Lower lobe of right lung (tissue), 2 donors: Measurements from ENCODE around the gene B4GALT2. TPM values are rescaled to one million over a fixed set of nuclear protein-coding genes. Genes with fewer than 3 reads are reported as not detected.

Experiments
- ATAC-seq, 2 donors: fragments of 200-7000 bp; cut with Tn5 transposase; one replicate each; pipeline ENCODE4 v1.9.1; 2020 to 2022; ENCODE audit warnings: mild to moderate bottlenecking in 2 of 2, moderate library complexity in 2 of 2
- DNase-seq: peaks from one replicate; pipeline ENCODE4 v3.0.0-alpha.2; 2020
- H3K27ac ChIP-seq: fragments of 200-600 bp; one replicate; pipeline ENCODE4 v1.8.0; 2022
- H3K27me3 ChIP-seq: fragments of 200-600 bp; one replicate; pipeline ENCODE4 v1.8.0; 2022; ENCODE audit warnings: low read depth
- H3K36me3 ChIP-seq: fragments of 200-600 bp; one replicate; pipeline ENCODE4 v1.8.0; 2022; ENCODE audit warnings: mild to moderate bottlenecking
- H3K4me1 ChIP-seq: fragments of 200-600 bp; one replicate; pipeline ENCODE4 v1.8.0; 2022
- H3K4me3 ChIP-seq: fragments of 200-600 bp; one replicate; pipeline ENCODE4 v1.8.0; 2022; ENCODE audit warnings: mild to moderate bottlenecking
- H3K9me3 ChIP-seq: fragments of 200-600 bp; one replicate; pipeline ENCODE4 v1.8.0; 2022
- CTCF ChIP-seq: fragments of 200-600 bp; IDR thresholded peaks from one replicate; pipeline ENCODE4 v1.8.0; 2022; ENCODE audit warnings: antibody characterized with exemption, mild to moderate bottlenecking
- intact Hi-C: fragments of 100-400 bp; cut with DNase I; formaldehyde crosslinking; loops from one replicate; pipeline ENCODE4 v1.11.0; 2022
- long read RNA-seq: library from polyadenylated mRNA; unstranded; transcript quantifications from one replicate; pipeline ENCODE4 v2.0.0, GENCODE V29; 2021
- total RNA-seq: library from RNA; stranded (reverse); fragmentation: NEBNext Ultra II Directional; extraction: Animal tissue kit (Norgen Biotek cat#: 25700); gene quantifications from one replicate; pipeline ENCODE4 v1.2.1, GENCODE V29; 2021
- donor health status: DM: no; HTN: yes; CAD: no; lungs with severe emphysema.

The B4GALT2 gene
- 17.3 TPM for total RNA-seq
- long read RNA-seq, transcript B4GALT2-203 (7 exons, 2,203 nt): major isoform, 39 of 63 reads
- long read RNA-seq, partial matches to known transcripts: 13 of 63 reads
- long read RNA-seq, other reads (novel, unspliced or antisense): 11 of 63 reads

GRCh38 chr1:43978551-43979260, at the start of gene B4GALT2:
TSS of gene B4GALT2 (plus strand) at chr1:43979210. CDS start at chr1:43981161, 1,951 bp downstream.
- peak within 1 kb of the TSS; percentile 80 for H3K4me3 ChIP-seq
- H3K4me1 ChIP-seq: peaks cover 51% of the 10 kb centered on the region
- no peaks in the 10 kb centered on the region for H3K27me3 ChIP-seq
- no peak for TF ChIP-seq CTCF
- peak within 1 kb of the TSS; percentile 65 for H3K27ac ChIP-seq
- DNase-seq (no peak), ATAC-seq (no peak)
- H3K36me3 ChIP-seq: peaks cover 25% of the 10 kb centered on the region
- intact Hi-C loops: no loop called here
- H3K9me3 ChIP-seq: no peaks in the 10 kb centered on the region

- Histone ChIP-seq H3K36me3 (peaks cover 20% of the 10 kb centered on the region), H3K4me3 (no peak overlapping the region), H3K27ac (no peak overlapping the region), H3K27me3 (peaks cover 15% of the 10 kb centered on the region), H3K4me1 (peaks cover 23% of the 10 kb centered on the region), H3K9me3 (no peaks in the 10 kb centered on the region)
- DNase-seq (no peak), ATAC-seq (no peak)
- intact Hi-C loops: no loop called here
- TF ChIP-seq CTCF: peak; percentile 26
Observed at GRCh38 chr1:43930168-43930948, 48.7 kb upstream of the B4GALT2 start.

DNA sequence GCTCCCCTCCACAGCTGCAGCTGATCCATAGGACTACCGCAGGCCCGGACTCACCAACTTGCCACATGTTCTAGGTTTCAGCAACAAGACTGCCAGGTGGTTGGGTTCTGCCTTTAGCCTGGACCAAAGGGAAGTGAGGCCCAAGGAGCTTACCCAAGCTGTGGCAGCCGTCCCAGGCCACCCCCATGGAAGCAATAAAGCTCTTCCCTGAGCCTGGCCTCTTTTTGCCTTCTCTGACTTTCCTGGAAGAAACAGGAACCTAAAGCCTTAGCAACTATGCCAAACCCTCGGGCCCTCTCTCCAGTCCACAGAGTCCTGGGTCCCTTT, 48.1 kb upstream of the B4GALT2 start:
- Histone ChIP-seq H3K27me3 (peaks cover 20% of the 10 kb centered on the region), H3K27ac (no peak overlapping the region), H3K4me1 (peaks cover 28% of the 10 kb centered on the region), H3K9me3 (no peaks in the 10 kb centered on the region), H3K4me3 (no peak overlapping the region), H3K36me3 (peaks cover 15% of the 10 kb centered on the region)
- DNase-seq (no peak), ATAC-seq (no peak)
- no peak for TF ChIP-seq CTCF
- intact Hi-C loops: no loop called here

- Histone ChIP-seq H3K9me3 (no peaks in the 10 kb centered on the region), H3K27me3 (peaks cover 21% of the 10 kb centered on the region), H3K27ac (no peak overlapping the region), H3K4me1 (peaks cover 35% of the 10 kb centered on the region), H3K36me3 (peaks cover 7% of the 10 kb centered on the region), H3K4me3 (no peak overlapping the region)
- no peak for ATAC-seq
- DNase-seq: no peak
- intact Hi-C loops: no loop called here
- no peak for TF ChIP-seq CTCF
Observed at GRCh38 chr1:43931711-43932660, 47.0 kb upstream of the B4GALT2 start.

GRCh38 chr1:43932786-43933385, 46.1 kb upstream of the B4GALT2 start:
- Histone ChIP-seq H3K36me3 (peaks cover 7% of the 10 kb centered on the region), H3K27ac (no peak overlapping the region), H3K4me1 (peaks cover 35% of the 10 kb centered on the region), H3K27me3 (peaks cover 21% of the 10 kb centered on the region), H3K9me3 (no peaks in the 10 kb centered on the region), H3K4me3 (peak overlapping the region; percentile 51)
- peak in 1 of 2 donors; percentile 5 for ATAC-seq
- no peak for TF ChIP-seq CTCF
- DNase-seq: no peak
- intact Hi-C loops: no loop called here
